DMS53 treated with DMSO at 0.1 percent for 48 hours (cell line): Measurements from ENCODE around the gene FOXJ1.

Experiments used
- DNase-seq: peaks from one replicate; lab custom pipeline; 2025; ENCODE audit not compliant: unreplicated experiment; lab: John Stamatoyannopoulos, UW

FOXJ1 gene

DNA sequence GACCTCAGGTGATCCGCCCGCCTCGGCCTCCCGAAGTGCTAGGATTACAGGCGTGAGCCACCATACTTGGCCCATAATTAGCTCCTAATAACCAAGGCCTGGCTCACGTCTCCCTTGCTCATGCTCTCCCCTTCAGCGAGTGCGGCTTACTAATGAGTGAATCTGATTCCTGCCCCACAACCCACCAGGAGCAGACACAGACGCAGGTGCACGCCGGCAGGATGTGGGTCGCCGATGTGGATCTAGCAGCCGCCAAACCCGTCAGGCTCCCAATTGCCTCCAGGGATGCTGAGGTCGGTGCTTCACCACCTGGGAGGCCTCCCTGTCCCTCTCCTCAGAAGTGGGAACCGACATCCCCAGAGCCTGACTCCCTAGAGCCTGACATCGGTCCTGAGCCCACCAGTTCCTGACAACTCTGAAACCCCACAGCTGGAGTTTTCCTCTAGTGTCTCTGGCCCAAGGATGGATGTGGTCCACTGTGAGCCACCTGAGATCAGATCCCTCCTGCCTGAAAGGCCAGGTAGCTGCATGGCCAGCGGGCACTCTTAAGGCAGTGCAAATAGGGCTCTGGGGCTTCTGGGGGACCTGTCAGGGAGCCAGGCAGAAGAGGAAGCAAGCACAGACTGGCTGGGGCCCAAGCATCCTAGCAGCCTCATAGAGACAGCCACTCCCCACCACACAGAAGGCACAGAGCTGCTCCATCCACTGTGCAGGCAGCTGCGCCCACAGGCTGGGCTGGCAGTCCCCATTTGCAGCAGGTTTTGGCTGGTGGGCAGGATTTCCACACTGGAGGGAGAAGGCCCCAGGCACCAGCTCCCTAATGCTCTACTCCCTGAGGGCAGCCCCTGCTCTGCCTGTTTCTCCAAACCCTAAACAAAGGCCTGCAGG lies 48.3 kb downstream of the FOXJ1 start:
- no peak for DNase-seq

DNA sequence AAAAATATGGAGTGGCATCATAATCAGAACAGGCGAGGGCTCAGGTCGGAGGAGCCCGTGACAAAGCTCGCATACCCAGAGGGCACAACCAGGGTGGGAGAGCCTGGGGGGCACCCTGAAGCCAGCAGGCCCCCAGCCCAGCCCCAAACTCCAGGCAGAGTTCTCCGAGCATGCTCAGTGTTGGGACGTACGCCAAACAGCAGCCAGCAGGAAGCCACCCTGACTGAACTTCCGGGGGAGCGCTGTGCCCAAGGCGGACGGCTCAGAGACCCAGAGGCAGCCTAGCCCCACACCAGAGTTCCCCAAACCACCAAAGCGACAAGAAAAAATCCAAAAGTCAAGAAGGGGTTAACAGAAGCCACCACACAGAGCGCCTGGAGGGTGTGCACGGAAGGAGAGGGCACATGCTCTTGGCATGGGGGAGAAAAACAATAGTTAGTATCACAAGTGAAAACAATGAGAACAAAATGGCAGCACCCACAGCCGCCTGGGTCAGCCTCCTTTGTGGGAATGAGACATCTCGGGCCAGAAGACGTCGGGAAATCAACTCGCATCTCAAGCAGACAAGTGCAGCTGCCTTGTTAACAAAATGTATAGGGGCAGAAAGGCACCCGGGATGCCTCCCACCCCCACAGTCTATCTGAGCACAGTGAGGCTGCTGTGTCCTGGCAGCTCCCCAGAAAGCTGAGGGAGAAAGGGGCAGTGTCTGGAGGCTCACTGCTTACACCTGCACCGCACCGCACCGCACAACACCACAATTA lies 49.3 kb downstream of the FOXJ1 start:
- DNase-seq = no peak

- DNase-seq = no peak
Measured at GRCh38 chr17:76090517-76091129, 50.4 kb downstream of the FOXJ1 start.

- no peak for DNase-seq
Measured at GRCh38 chr17:76089680-76090516, 51.1 kb downstream of the FOXJ1 start.

DNA sequence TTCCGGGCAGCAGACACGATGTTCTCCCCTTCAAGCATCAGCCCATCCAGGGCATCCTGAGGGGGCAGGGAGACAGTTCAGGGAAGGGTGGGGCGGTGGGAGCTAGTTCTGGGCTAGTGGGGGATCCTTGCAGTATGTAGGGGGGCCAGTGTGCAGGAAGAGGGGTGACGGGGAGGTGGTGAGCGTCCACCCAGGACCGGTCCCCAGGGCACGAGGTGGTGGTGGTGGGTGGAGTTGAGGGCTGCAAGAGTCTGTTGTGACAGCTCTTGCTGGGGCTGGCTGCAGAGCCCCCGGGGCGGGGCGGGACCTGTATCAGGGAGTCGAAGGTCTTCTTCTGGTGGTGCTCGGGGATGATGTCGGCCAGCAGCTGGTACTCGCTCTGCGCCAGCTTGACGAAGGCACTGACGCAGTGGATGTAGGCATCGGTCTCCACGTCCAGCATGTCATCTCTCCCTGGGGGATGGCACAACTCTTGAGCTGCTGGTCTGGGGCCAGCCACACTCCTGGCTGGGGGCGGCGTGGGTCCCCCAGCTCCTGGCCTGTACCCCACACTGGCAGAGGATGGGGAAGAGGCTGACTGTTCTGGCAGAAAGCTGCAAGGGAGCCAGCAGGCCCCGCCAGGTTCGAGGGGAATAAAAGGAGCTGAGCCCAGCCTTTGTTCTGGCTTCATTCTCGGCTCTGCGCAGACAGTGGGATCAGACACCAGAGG lies 52.0 kb downstream of the FOXJ1 start:
- DNase-seq = no peak

DNA sequence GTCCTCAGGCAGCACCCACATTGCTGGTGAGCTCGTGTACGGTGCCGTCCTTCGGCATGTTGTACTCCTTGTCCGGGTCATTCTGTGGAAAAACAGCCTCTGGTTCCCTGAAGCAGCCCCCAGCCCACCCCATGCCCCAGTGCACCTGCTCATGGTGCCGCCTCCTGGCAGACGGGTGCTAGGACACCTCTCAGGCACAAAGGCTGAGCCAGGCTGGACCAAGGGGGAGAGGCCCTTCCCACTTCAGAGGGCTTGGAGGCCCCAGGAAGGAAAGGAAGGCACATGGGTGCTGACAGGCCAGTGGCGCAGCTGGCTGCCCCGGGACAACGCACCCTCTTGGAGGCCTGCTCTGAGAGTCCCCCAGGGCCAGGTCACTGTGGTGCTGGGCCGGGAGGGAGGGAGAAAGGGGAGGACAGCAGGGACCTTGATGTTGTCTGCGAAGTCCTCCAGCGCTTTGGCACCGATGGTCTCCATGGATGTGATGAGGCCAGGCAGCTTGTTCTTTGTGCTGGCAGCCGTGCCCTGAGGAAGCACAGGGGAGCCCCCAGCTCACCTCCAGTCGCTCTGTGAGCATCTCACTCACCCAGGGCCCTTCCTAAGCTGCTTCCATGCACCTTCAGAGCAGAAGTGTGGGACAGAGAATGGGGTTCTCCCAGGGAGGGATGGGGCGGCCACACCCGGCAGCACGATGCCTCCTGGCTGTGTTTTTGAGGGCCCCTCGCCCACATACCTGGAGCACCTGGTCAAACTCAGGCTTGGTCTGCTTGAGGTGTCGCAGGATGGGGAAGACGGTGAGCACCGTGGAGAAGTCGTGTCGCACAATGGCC lies 52.8 kb downstream of the FOXJ1 start:
- DNase-seq = no peak

GRCh38 chr17:76087531-76087930 lies 53.5 kb downstream of the FOXJ1 start:
- DNase-seq = no peak

GRCh38 chr17:76086384-76086783 lies 54.7 kb downstream of the FOXJ1 start:
- DNase-seq = no peak
